MM.1S (cell line): ENCODE measurements around the gene ADGRD1.

Source experiments
- CTCF ChIP-seq: fragments of 300-600 bp; sonication (generic); IDR thresholded peaks from 2 replicates; pipeline ENCODE4 v1.5.1; 2016; ENCODE audit warnings: antibody characterized with exemption, low read length, mixed read lengths
- EZH2 ChIP-seq: fragments of 300-600 bp; sonication (generic); optimal IDR thresholded peaks from 2 replicates; pipeline ENCODE3; 2017; ENCODE audit warnings: low read depth, mild to moderate bottlenecking, antibody characterized with exemption, low read length, mixed read lengths
- EZH2phosphoT487 ChIP-seq: fragments of 300-600 bp; sonication (generic); IDR thresholded peaks from 2 replicates; pipeline ENCODE4 v1.6.1; 2018; ENCODE audit warnings: antibody characterized with exemption, low read length

GRCh38 chr12:131015581-131016337 lies 62.1 kb downstream of the ADGRD1 start:
- TF ChIP-seq EZH2phosphoT487 (no peak), CTCF (no peak), EZH2 (no peak)
